Tibial artery (tissue), 4 donors: Measurements from ENCODE around the gene MTHFD2L.

ENCODE experiments used
- DNase-seq, 2 donors: peaks; one replicate each; pipeline ENCODE4 v3.0.0-alpha.2; 2019
- H3K27ac ChIP-seq, 2 donors: fragments of 200-600 bp; sonication (generic) in 1 of 2; 1 replicate in 1 of 2; 2 replicates in 1 of 2; pipeline ENCODE4 v1.5.1; 2018 to 2019; ENCODE audit warnings: mild to moderate bottlenecking in 1 of 2
- H3K27me3 ChIP-seq, 2 donors: fragments of 200-600 bp; sonication (generic) in 1 of 2; one replicate each; pipeline versions ENCODE4 v1.5.1 to v1.6.0; 2016 to 2019
- H3K36me3 ChIP-seq, 3 donors: fragments of 200-600 bp; sonication (generic) in 2 of 3; one replicate each; pipeline ENCODE4 v1.5.1; 2016 to 2019; ENCODE audit warnings: mild to moderate bottlenecking in 2 of 3
- H3K4me1 ChIP-seq, 4 donors: fragments of 200-600 bp; sonication (generic) in 2 of 4; 1 replicate in 3 of 4; 2 replicates in 1 of 4; pipeline ENCODE4 v1.5.1; 2016 to 2019
- H3K4me3 ChIP-seq, 2 donors: fragments of 200-600 bp; sonication (generic) in 1 of 2; 1 replicate in 1 of 2; 2 replicates in 1 of 2; pipeline ENCODE4 v1.5.1; 2018 to 2019; ENCODE audit warnings: mild to moderate bottlenecking in 2 of 2
- H3K9me3 ChIP-seq, 3 donors: fragments of 200-600 bp; sonication (generic) in 1 of 3; one replicate each; pipeline ENCODE4 v1.5.1; 2016 to 2019
- CTCF ChIP-seq, 2 experiments: fragments of 200-600 bp in 1 of 2; fragments of 450-650 bp in 1 of 2; IDR thresholded peaks; one replicate each; pipeline ENCODE4 v1.5.1; 2017 to 2019; ENCODE audit warnings: antibody characterized with exemption in 2 of 2, mild to moderate bottlenecking in 1 of 2, moderate library complexity in 1 of 2
- intact Hi-C: fragments of 100-400 bp; cut with DNase I; formaldehyde crosslinking; loops from one replicate; pipeline ENCODE4 v1.15.0; 2023; ENCODE audit warnings: low total_unique reads

The MTHFD2L gene

GRCh38 chr4:74317616-74318246 is 159.8 kb downstream of the MTHFD2L start:
- H3K9me3 ChIP-seq = no peaks in the 10 kb centered on the region
- H3K36me3 ChIP-seq = no peaks in the 10 kb centered on the region
- H3K27me3 ChIP-seq = no peaks in the 10 kb centered on the region
- no peak for TF ChIP-seq CTCF (IDR thresholded peaks at IDR 0.05)
- no peaks in the 10 kb centered on the region for H3K4me1 ChIP-seq
- H3K27ac ChIP-seq = no peak overlapping the region
- H3K4me3 ChIP-seq = no peak overlapping the region
- intact Hi-C loops = no loop called here
- DNase-seq = no peak

- Histone ChIP-seq H3K27ac (no peak overlapping the region), H3K9me3 (no peaks in the 10 kb centered on the region), H3K27me3 (no peaks in the 10 kb centered on the region), H3K4me1 (no peaks in the 10 kb centered on the region), H3K36me3 (no peaks in the 10 kb centered on the region), H3K4me3 (no peak overlapping the region)
- DNase-seq = no peak
- intact Hi-C loops = no loop called here
- TF ChIP-seq CTCF (IDR thresholded peaks at IDR 0.05) = no peak
Observed at GRCh38 chr4:74318276-74318675, 160.4 kb downstream of the MTHFD2L start.

- DNase-seq = no peak
- Histone ChIP-seq H3K9me3 (no peaks in the 10 kb centered on the region), H3K27me3 (no peaks in the 10 kb centered on the region), H3K36me3 (no peaks in the 10 kb centered on the region), H3K27ac (no peak overlapping the region), H3K4me1 (no peaks in the 10 kb centered on the region), H3K4me3 (no peak overlapping the region)
- no peak for TF ChIP-seq CTCF (IDR thresholded peaks at IDR 0.05)
- intact Hi-C loops = no loop called here
Observed at GRCh38 chr4:74319470-74319869, 161.6 kb downstream of the MTHFD2L start.

GRCh38 chr4:74320559-74321118 is 162.7 kb downstream of the MTHFD2L start:
- Histone ChIP-seq H3K27ac (no peak overlapping the region), H3K4me1 (no peaks in the 10 kb centered on the region), H3K36me3 (no peaks in the 10 kb centered on the region), H3K27me3 (no peaks in the 10 kb centered on the region), H3K9me3 (no peaks in the 10 kb centered on the region), H3K4me3 (no peak overlapping the region)
- peak in 1 of 2 experiments; percentile 10 for TF ChIP-seq CTCF (IDR thresholded peaks at IDR 0.05)
- DNase-seq = no peak
- intact Hi-C loops = no loop called here

GRCh38 chr4:74322301-74322700 is 164.4 kb downstream of the MTHFD2L start:
- no peak for TF ChIP-seq CTCF (IDR thresholded peaks at IDR 0.05)
- intact Hi-C loops = no loop called here

More at GRCh38 chr4:74322301-74322700, 164.4 kb downstream of the MTHFD2L start:
- Histone ChIP-seq H3K4me3 (no peak overlapping the region), H3K4me1 (no peaks in the 10 kb centered on the region), H3K9me3 (no peaks in the 10 kb centered on the region), H3K27me3 (no peaks in the 10 kb centered on the region), H3K36me3 (no peaks in the 10 kb centered on the region), H3K27ac (no peak overlapping the region)
- no peak for DNase-seq
